ENCODE measurements around the gene DUSP19. TPM values are rescaled to one million over a fixed set of nuclear protein-coding genes. Genes with fewer than 3 reads are reported as not detected.

Gene DUSP19, protein sequence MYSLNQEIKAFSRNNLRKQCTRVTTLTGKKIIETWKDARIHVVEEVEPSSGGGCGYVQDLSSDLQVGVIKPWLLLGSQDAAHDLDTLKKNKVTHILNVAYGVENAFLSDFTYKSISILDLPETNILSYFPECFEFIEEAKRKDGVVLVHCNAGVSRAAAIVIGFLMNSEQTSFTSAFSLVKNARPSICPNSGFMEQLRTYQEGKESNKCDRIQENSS
- total RNA-seq: 0.17 and 0.51 TPM in 2 replicates

DNA sequence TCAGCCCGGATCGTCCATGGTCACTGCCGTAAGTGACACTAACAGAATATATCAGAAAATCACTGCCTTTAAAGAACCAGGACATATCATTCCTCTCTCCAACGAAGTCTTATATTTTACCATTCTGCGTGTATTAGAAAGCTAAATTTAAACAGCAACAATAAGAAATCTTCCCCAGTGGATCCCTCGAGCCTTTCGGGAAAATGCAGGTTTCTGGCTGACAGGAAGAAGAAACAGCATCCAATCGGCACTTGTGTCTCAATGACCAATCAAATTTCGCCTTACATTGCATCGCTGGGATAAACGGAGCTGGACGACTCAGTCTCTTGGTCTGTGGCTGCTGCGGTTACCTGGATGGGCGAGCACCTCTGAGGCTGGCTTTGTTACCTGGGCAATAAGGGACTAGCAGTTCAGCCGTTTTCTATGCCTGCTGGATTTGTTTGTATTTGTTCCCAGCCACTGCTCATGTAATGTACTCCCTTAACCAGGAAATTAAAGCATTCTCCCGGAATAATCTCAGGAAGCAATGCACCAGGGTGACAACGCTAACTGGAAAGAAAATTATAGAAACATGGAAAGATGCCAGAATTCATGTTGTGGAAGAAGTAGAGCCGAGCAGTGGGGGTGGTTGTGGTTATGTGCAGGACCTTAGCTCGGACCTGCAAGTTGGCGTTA, at the start of gene DUSP19:
DUSP19 (plus strand) TSS at position 284 of the 675 bp plus-strand sequence; CDS start at position 471, 187 bp downstream.
- TF ChIP-seq CTCF (conservative IDR thresholded peaks at IDR 0.05; ENCODE audit: low read depth, low read length): no peak
- DNase-seq (ENCODE audit: low read depth): peak; percentile 87
- H3K4me3 ChIP-seq (ENCODE audit: low read depth, low read length): peak within 1 kb of the TSS; percentile 76

GRCh38 chr2:183029219-183029618, 49.3 kb upstream of the DUSP19 start:
- TF ChIP-seq CTCF (conservative IDR thresholded peaks at IDR 0.05; ENCODE audit: low read depth, low read length): no peak
- no peak for DNase-seq (ENCODE audit: low read depth)
- H3K4me3 ChIP-seq (ENCODE audit: low read depth, low read length): no peak overlapping the region

- DNase-seq (ENCODE audit: low read depth): no peak
- TF ChIP-seq CTCF (conservative IDR thresholded peaks at IDR 0.05; ENCODE audit: low read depth, low read length): no peak
Observed at GRCh38 chr2:183031911-183032794, 46.4 kb upstream of the DUSP19 start.

GRCh38 chr2:183033951-183034350, 44.6 kb upstream of the DUSP19 start:
- DNase-seq (ENCODE audit: low read depth): no peak
- TF ChIP-seq CTCF (conservative IDR thresholded peaks at IDR 0.05; ENCODE audit: low read depth, low read length): no peak
- H3K4me3 ChIP-seq (ENCODE audit: low read depth, low read length): no peak overlapping the region

More at GRCh38 chr2:183031911-183032794, 46.4 kb upstream of the DUSP19 start:
- no peak overlapping the region for H3K4me3 ChIP-seq (ENCODE audit: low read depth, low read length)

GRCh38 chr2:183034806-183035205, 43.7 kb upstream of the DUSP19 start:
- no peak for TF ChIP-seq CTCF (conservative IDR thresholded peaks at IDR 0.05; ENCODE audit: low read depth, low read length)
- DNase-seq (ENCODE audit: low read depth): no peak
- H3K4me3 ChIP-seq (ENCODE audit: low read depth, low read length): no peak overlapping the region

- no peak for DNase-seq (ENCODE audit: low read depth)
- no peak for TF ChIP-seq CTCF (conservative IDR thresholded peaks at IDR 0.05; ENCODE audit: low read depth, low read length)
- peak overlapping the region; percentile 84 for H3K4me3 ChIP-seq (ENCODE audit: low read depth, low read length)
Observed at GRCh38 chr2:183035298-183035953, 43.1 kb upstream of the DUSP19 start.

Measured in epithelial cell of proximal tubule (primary cell).